Hepatocyte (in vitro differentiated cells): ENCODE data around the gene TMEM250.

Experiments used
- EZH2 ChIP-seq: fragments of 200-600 bp; sonication (generic); IDR thresholded peaks from 2 replicates; pipeline ENCODE4 v1.6.1; 2016; ENCODE audit warnings: antibody characterized with exemption, mild to moderate bottlenecking, borderline replicate concordance
- TF ChIP-seq, protein P1 (sequence below): fragments of 200-600 bp; sonication (generic); IDR thresholded peaks from 2 replicates; pipeline ENCODE4 v1.5.1; 2016; ENCODE audit warnings: antibody characterized with exemption, mild to moderate bottlenecking; ENCODE audit not compliant: poor library complexity

- TF ChIP-seq, protein P1, sequence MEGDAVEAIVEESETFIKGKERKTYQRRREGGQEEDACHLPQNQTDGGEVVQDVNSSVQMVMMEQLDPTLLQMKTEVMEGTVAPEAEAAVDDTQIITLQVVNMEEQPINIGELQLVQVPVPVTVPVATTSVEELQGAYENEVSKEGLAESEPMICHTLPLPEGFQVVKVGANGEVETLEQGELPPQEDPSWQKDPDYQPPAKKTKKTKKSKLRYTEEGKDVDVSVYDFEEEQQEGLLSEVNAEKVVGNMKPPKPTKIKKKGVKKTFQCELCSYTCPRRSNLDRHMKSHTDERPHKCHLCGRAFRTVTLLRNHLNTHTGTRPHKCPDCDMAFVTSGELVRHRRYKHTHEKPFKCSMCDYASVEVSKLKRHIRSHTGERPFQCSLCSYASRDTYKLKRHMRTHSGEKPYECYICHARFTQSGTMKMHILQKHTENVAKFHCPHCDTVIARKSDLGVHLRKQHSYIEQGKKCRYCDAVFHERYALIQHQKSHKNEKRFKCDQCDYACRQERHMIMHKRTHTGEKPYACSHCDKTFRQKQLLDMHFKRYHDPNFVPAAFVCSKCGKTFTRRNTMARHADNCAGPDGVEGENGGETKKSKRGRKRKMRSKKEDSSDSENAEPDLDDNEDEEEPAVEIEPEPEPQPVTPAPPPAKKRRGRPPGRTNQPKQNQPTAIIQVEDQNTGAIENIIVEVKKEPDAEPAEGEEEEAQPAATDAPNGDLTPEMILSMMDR = no peak
- no peak for TF ChIP-seq EZH2
Observed at GRCh38 chr9:136140046-136140445, 21.4 kb upstream of the TMEM250 start.
